Measurements from ENCODE around the gene TTLL12.

The TTLL12 gene

GRCh38 chr22:43186272-43187170 lies at the start of gene TTLL12:
TSS of gene TTLL12 (minus strand) at chr22:43187134. CDS start at chr22:43187069, 65 bp downstream.
- DNase-seq: no peak

- DNase-seq: no peak
Observed at GRCh38 chr22:43235445-43236409, 48.8 kb upstream of the TTLL12 start.

- DNase-seq: no peak
Observed at GRCh38 chr22:43234264-43234988, 47.5 kb upstream of the TTLL12 start.

GRCh38 chr22:43233529-43233928 lies 46.6 kb upstream of the TTLL12 start:
- DNase-seq: no peak

- DNase-seq: no peak
Observed at GRCh38 chr22:43232445-43232844, 45.5 kb upstream of the TTLL12 start.

- no peak for DNase-seq
Observed at GRCh38 chr22:43231724-43232034, 44.7 kb upstream of the TTLL12 start.

GRCh38 chr22:43230971-43231723 lies 44.2 kb upstream of the TTLL12 start:
- peak; percentile 34 for DNase-seq

- DNase-seq: no peak
Observed at GRCh38 chr22:43230571-43230970, 43.6 kb upstream of the TTLL12 start.

- DNase-seq: no peak
Observed at GRCh38 chr22:43228863-43229262, 41.9 kb upstream of the TTLL12 start.

GRCh38 chr22:43228330-43228729 lies 41.4 kb upstream of the TTLL12 start:
- no peak for DNase-seq

GRCh38 chr22:43227239-43227630 lies 40.3 kb upstream of the TTLL12 start:
- no peak for DNase-seq

- no peak for DNase-seq
Observed at GRCh38 chr22:43226377-43227238, 39.7 kb upstream of the TTLL12 start.

GRCh38 chr22:43225609-43226008 lies 38.7 kb upstream of the TTLL12 start:
- DNase-seq: no peak

- DNase-seq: no peak
Observed at GRCh38 chr22:43222987-43223386, 36.1 kb upstream of the TTLL12 start.

- no peak for DNase-seq
Observed at GRCh38 chr22:43222262-43222661, 35.3 kb upstream of the TTLL12 start.

- DNase-seq: no peak
Observed at GRCh38 chr22:43220625-43221380, 33.9 kb upstream of the TTLL12 start.

- no peak for DNase-seq
Observed at GRCh38 chr22:43218786-43219185, 31.9 kb upstream of the TTLL12 start.

GRCh38 chr22:43217285-43218030 lies 30.5 kb upstream of the TTLL12 start:
- DNase-seq: no peak

GRCh38 chr22:43216738-43217137 lies 29.8 kb upstream of the TTLL12 start:
- no peak for DNase-seq

- DNase-seq: no peak
Observed at GRCh38 chr22:43213962-43214361, 27.0 kb upstream of the TTLL12 start.

Data from NCI-H1048 (cell line).